K562 treated with DMSO at 1 percent for 24 hours (cell line): Measurements from ENCODE around the gene ALK. TPM values are rescaled to one million over a fixed set of nuclear protein-coding genes. Genes with fewer than 3 reads are reported as not detected.

Experiments used
- total RNA-seq: library from RNA; unstranded; fragments of 300-600 nt; gene quantifications from 2 replicates; pipeline ENCODE4 v1.2.3, GENCODE V29; 2022; ENCODE audit warnings: low read depth; ENCODE audit not compliant: insufficient read depth

ALK gene
- not detected in 2 replicates for total RNA-seq

DNA sequence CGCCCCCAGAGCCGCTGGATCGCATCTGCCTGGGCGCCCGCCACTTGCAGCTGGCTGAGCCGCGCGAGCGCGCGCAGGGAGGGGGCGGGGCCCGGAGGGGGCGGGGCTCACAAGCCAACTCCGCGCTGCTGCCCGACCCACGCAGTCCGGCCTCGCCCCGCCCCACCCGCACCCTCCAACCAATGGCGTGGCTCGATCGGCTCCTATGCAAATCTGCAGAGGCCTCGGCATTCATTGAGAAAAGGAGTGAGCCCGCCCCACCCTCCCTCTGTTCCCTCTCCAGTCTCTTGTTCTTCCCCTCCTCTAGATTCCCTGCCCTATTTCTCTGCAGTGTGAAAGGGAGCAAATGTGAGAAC is at the start of gene ALK:
TSS of gene ALK (minus strand) at position 27 of the 356 bp plus-strand sequence. CDS start 927 bp downstream, outside the sequence.

Other genes with a start within 250 kb of the ALK start
- 32.0 and 40.3 TPM in 2 replicates for gene YPEL5, start 225.4 kb upstream of the ALK start, total RNA-seq